Measurements from ENCODE around the gene NTM. TPM values are rescaled to one million over a fixed set of nuclear protein-coding genes. Genes with fewer than 3 reads are reported as not detected.

Gene NTM
- total and polyA plus RNA-seq, 2 donors (not counting 3 experiments of a cell fraction or from before 2014, with no cell fraction given): 1.00 to 1.1 TPM

GRCh38 chr11:132062541-132062940 lies 692.1 kb downstream of the NTM start:
- intact Hi-C loops (cut with micrococcal nuclease): no loop called here

GRCh38 chr11:132064987-132065620 lies 694.7 kb downstream of the NTM start:
- no peaks in the 10 kb centered on the region for H3K27me3 ChIP-seq (ENCODE audit: control insufficient read depth in 2 of 2, insufficient read depth in 2 of 2, low read length in 2 of 2)
- H3K9me1 ChIP-seq (replicated peaks; ENCODE audit: control insufficient read depth, extremely low read depth, insufficient read depth, low read length): no peaks in the 10 kb centered on the region
- no peaks in the 10 kb centered on the region for H3K9me3 ChIP-seq (replicated peaks; ENCODE audit: control insufficient read depth, insufficient read depth, low read length)
- no peak overlapping the region for H3K4me2 ChIP-seq (ENCODE audit: insufficient read depth, low read length)
- dilution Hi-C loops (cut with MboI; ENCODE audit: extremely low pct_ligation_motif_present, low sequenced_read_pairs) (no loop called here), intact Hi-C loops (cut with micrococcal nuclease) (no loop called here)
- TF ChIP-seq POLR2AphosphoS5 (IDR thresholded peaks at IDR 0.05; ENCODE audit: insufficient read depth, low read depth, low read length): peak; percentile 20
- no peak for TF ChIP-seq FOS (IDR thresholded peaks at IDR 0.05; ENCODE audit: borderline replicate concordance, insufficient read depth, low read length)
- no peak overlapping the region for H3K4me3 ChIP-seq (replicated peaks in 1 of 3; ENCODE audit: insufficient read depth in 1 of 3, low read depth in 1 of 3, low read length in 3 of 3)
- FAIRE-seq: peak; percentile 56
- no peaks in the 10 kb centered on the region for H3K36me3 ChIP-seq (ENCODE audit: control insufficient read depth in 2 of 2, extremely low read depth in 1 of 2, insufficient read depth in 2 of 2, low read length in 2 of 2)
- peak overlapping the region; percentile 29 for H3K9ac ChIP-seq (replicated peaks; ENCODE audit: extremely low read depth, insufficient read depth, low read length)
- peak overlapping the region; percentile 34 for H2AFZ ChIP-seq (ENCODE audit: low read depth, low read length)
- ChIA-PET CTCF (interaction anchor here (1.1 kb wide), 1 partner anchor 62 kb away, joined by 5 read pairs; no protein-coding TSS in a partner anchor), POLR2A (no interaction called here)
- H4K20me1 ChIP-seq (replicated peaks; ENCODE audit: control insufficient read depth, extremely low read depth, insufficient read depth, low read length): no peaks in the 10 kb centered on the region
- peaks cover 20% of the 10 kb centered on the region for H3K4me1 ChIP-seq (ENCODE audit: control insufficient read depth, extremely low read depth, insufficient read depth, low read length)
- no peaks in the 10 kb centered on the region for H3K79me2 ChIP-seq (ENCODE audit: control insufficient read depth, insufficient read depth, low read length)
- peak overlapping the region; percentile 27 for H3K27ac ChIP-seq (ENCODE audit: insufficient read depth, low read depth, low read length)
- BruUV-seq (replicated peaks): no TSS peak
- peak; percentile 72 for DNase-seq (ENCODE audit: low read depth, low spot score)

More at GRCh38 chr11:132062541-132062940, 692.1 kb downstream of the NTM start:
- no peak for TF ChIP-seq MYC (IDR thresholded peaks at IDR 0.05; ENCODE audit: low read depth, low read length)
- no peak for TF ChIP-seq GATA2 (IDR thresholded peaks at IDR 0.05; ENCODE audit: insufficient read depth, insufficient read length, low read depth, low read length)
- TF ChIP-seq POLR2AphosphoS5 (IDR thresholded peaks at IDR 0.05; ENCODE audit: insufficient read depth, low read depth, low read length): no peak
- TF ChIP-seq FOS (IDR thresholded peaks at IDR 0.05; ENCODE audit: borderline replicate concordance, insufficient read depth, low read length): no peak
- Histone ChIP-seq H2AFZ (ENCODE audit: low read depth, low read length) (no peak overlapping the region), H3K9me3 (replicated peaks; ENCODE audit: control insufficient read depth, insufficient read depth, low read length) (no peaks in the 10 kb centered on the region), H3K4me2 (ENCODE audit: insufficient read depth, low read length) (no peak overlapping the region), H3K4me3 (replicated peaks in 1 of 3; ENCODE audit: insufficient read depth in 1 of 3, low read depth in 1 of 3, low read length in 3 of 3) (no peak overlapping the region), H3K9me1 (replicated peaks; ENCODE audit: control insufficient read depth, extremely low read depth, insufficient read depth, low read length) (no peaks in the 10 kb centered on the region), H3K79me2 (ENCODE audit: control insufficient read depth, insufficient read depth, low read length) (no peaks in the 10 kb centered on the region), H3K27me3 (ENCODE audit: control insufficient read depth in 2 of 2, insufficient read depth in 2 of 2, low read length in 2 of 2) (no peaks in the 10 kb centered on the region), H3K4me1 (ENCODE audit: control insufficient read depth, extremely low read depth, insufficient read depth, low read length) (peaks cover 27% of the 10 kb centered on the region), H3K36me3 (ENCODE audit: control insufficient read depth in 2 of 2, extremely low read depth in 1 of 2, insufficient read depth in 2 of 2, low read length in 2 of 2) (no peaks in the 10 kb centered on the region), H4K20me1 (replicated peaks; ENCODE audit: control insufficient read depth, extremely low read depth, insufficient read depth, low read length) (no peaks in the 10 kb centered on the region), H3K27ac (ENCODE audit: insufficient read depth, low read depth, low read length) (no peak overlapping the region), H3K9ac (replicated peaks; ENCODE audit: extremely low read depth, insufficient read depth, low read length) (no peak overlapping the region)
- DNase-seq (ENCODE audit: low read depth, low spot score): no peak
- ChIA-PET CTCF (interaction anchor here (0.6 to 1.9 kb wide), 8 partner anchors 10 to 388 kb away, joined by 3 to 10 read pairs (median 4); no protein-coding TSS in a partner anchor), POLR2A (no interaction called here)
- BruUV-seq (replicated peaks): no TSS peak
- peak; percentile 37 for FAIRE-seq
- dilution Hi-C loops (cut with MboI; ENCODE audit: extremely low pct_ligation_motif_present, low sequenced_read_pairs): no loop called here

All from endothelial cell of umbilical vein (primary cell).